SK-N-SH treated with all-trans-retinoic acid at 6 μM for 48 hours (cell line): ENCODE results near the gene GALNT12.

Source experiments
- ATAC-seq: fragments of 200-7000 bp; cut with Tn5 transposase; 3 replicates; pipeline ENCODE4 v1.9.1; 2020; ENCODE audit warnings: mild to moderate bottlenecking, moderate library complexity
- ARNTL ChIP-seq: fragments of 450-650 bp; formaldehyde crosslinking; IDR thresholded peaks from 2 replicates; pipeline ENCODE4 v1.5.0; 2020; ENCODE audit warnings: low read depth, mild to moderate bottlenecking, moderate library complexity, borderline replicate concordance
- BACH2 ChIP-seq: fragments of 250-450 bp; sonication (Bioruptor Pico); IDR thresholded peaks from 2 replicates; pipeline ENCODE4 v1.9.0; 2021; ENCODE audit warnings: mild to moderate bottlenecking, borderline replicate concordance
- CSDC2 ChIP-seq: fragments of 250-450 bp; sonication (Bioruptor Pico); IDR thresholded peaks from 2 replicates; pipeline ENCODE4 v1.5.0; 2020; ENCODE audit warnings: mild to moderate bottlenecking, moderate library complexity
- ESRRG ChIP-seq: fragments of 250-450 bp; sonication (Bioruptor Pico); IDR thresholded peaks from 2 replicates; pipeline ENCODE4 v1.6.1; 2021; ENCODE audit warnings: mild to moderate bottlenecking
- GLIS3 ChIP-seq: fragments of 250-450 bp; sonication (Bioruptor Pico); IDR thresholded peaks from 2 replicates; pipeline ENCODE4 v1.5.0; 2020; ENCODE audit warnings: mild to moderate bottlenecking, moderate library complexity
- ISL1 ChIP-seq: fragments of 250-450 bp; sonication (Bioruptor Pico); IDR thresholded peaks from 2 replicates; pipeline ENCODE4 v2.1.2; 2022; ENCODE audit warnings: mild to moderate bottlenecking, moderate library complexity
- OSR1 ChIP-seq: fragments of 250-450 bp; sonication (Bioruptor Pico); IDR thresholded peaks from 2 replicates; pipeline ENCODE4 v1.8.0; 2022; ENCODE audit warnings: moderate library complexity, mild to moderate bottlenecking, inconsistent platforms
- PPARA ChIP-seq: fragments of 250-450 bp; sonication (Bioruptor Pico); IDR thresholded peaks from 2 replicates; pipeline ENCODE4 v1.5.0; 2020; ENCODE audit warnings: mild to moderate bottlenecking, borderline replicate concordance
- RARB ChIP-seq: fragments of 250-450 bp; sonication (Bioruptor Pico); IDR thresholded peaks from 2 replicates; pipeline ENCODE4 v1.8.0; 2021; ENCODE audit warnings: mild to moderate bottlenecking, moderate library complexity
- TCF4 ChIP-seq: fragments of 250-450 bp; sonication (Bioruptor Pico); IDR thresholded peaks from 2 replicates; pipeline ENCODE4 v1.8.0; 2021; ENCODE audit warnings: mild to moderate bottlenecking, moderate library complexity, borderline replicate concordance
- TOX ChIP-seq: fragments of 250-450 bp; sonication (Bioruptor Pico); IDR thresholded peaks from 2 replicates; pipeline ENCODE4 v1.8.0; 2021; ENCODE audit warnings: mild to moderate bottlenecking, moderate library complexity, borderline replicate concordance
- ZC3H10 ChIP-seq: fragments of 250-450 bp; sonication (Bioruptor Pico); IDR thresholded peaks from 2 replicates; pipeline ENCODE4 v1.5.1; 2021; ENCODE audit warnings: mild to moderate bottlenecking, moderate library complexity
- ZFP3 ChIP-seq: fragments of 250-450 bp; sonication (Bioruptor Pico); IDR thresholded peaks from 2 replicates; pipeline ENCODE4 v1.5.0; 2020; ENCODE audit warnings: mild to moderate bottlenecking, moderate library complexity
- ZNF565 ChIP-seq: fragments of 450-650 bp; formaldehyde crosslinking; conservative IDR thresholded peaks from 2 replicates; pipeline ENCODE4 v1.5.0; 2020; ENCODE audit warnings: low read depth, mild to moderate bottlenecking, moderate library complexity
- ZNF70 ChIP-seq: fragments of 450-650 bp; formaldehyde crosslinking; IDR thresholded peaks from 2 replicates; pipeline ENCODE4 v1.5.0; 2020; ENCODE audit warnings: mild to moderate bottlenecking, moderate library complexity
- ZNF8 ChIP-seq: fragments of 450-650 bp; formaldehyde crosslinking; IDR thresholded peaks from 2 replicates; pipeline ENCODE4 v1.5.0; 2020; ENCODE audit warnings: mild to moderate bottlenecking, moderate library complexity
- TF ChIP-seq, protein P1 (sequence below): fragments of 250-450 bp; sonication (Bioruptor Pico); IDR thresholded peaks from 2 replicates; pipeline ENCODE4 v1.8.0; 2020; ENCODE audit warnings: mild to moderate bottlenecking, moderate library complexity, borderline replicate concordance
- TF ChIP-seq, protein P2 (sequence below): fragments of 250-450 bp; sonication (Bioruptor Pico); IDR thresholded peaks from 2 replicates; pipeline ENCODE4 v1.8.0; 2021; ENCODE audit warnings: low read depth, mild to moderate bottlenecking, moderate library complexity, borderline replicate concordance
- TF ChIP-seq, protein P3 (sequence below): fragments of 250-450 bp; sonication (Bioruptor Pico); IDR thresholded peaks from 2 replicates; pipeline ENCODE4 v1.5.1; 2021; ENCODE audit warnings: mild to moderate bottlenecking, moderate library complexity
- TF ChIP-seq, protein P4 (sequence below): fragments of 250-450 bp; sonication (Bioruptor Pico); IDR thresholded peaks from 2 replicates; pipeline ENCODE4 v1.5.0; 2020; ENCODE audit warnings: mild to moderate bottlenecking, moderate library complexity

GALNT12 gene

DNA sequence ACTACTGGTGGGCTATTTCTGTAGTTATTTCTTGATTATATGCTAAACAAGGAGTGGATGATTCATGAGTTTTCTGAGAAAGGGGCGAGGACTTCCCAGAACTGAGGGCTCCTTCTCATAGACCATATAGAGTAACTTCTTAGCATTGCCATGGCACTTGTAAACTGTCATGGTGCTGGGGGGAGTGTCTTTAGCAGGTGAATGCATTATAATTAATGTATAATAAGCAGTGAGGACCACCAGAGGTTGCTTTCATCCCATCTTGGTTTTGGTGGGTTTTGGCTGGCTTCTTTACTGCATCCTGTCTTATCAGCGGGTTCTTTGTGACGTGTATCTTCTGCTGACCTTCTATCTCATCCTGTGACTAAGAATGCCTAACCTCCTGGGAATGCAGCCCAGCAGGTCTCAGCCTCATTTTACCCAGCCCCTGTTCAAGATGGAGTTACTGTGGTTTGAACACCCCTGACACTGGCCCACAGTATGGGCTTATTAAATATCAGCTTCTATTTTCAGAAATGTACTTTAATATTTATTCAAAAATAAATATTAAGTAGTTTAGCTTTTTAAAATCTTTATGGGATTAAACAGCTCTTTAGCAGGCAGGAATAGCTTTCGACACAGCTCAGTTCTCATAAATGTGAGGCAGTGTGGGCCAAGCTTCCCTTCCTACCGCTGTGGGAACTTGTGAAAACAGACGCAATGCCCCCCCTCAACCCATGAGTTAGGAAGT is 44.4 kb downstream of the GALNT12 start:
- TF ChIP-seq, protein P1, sequence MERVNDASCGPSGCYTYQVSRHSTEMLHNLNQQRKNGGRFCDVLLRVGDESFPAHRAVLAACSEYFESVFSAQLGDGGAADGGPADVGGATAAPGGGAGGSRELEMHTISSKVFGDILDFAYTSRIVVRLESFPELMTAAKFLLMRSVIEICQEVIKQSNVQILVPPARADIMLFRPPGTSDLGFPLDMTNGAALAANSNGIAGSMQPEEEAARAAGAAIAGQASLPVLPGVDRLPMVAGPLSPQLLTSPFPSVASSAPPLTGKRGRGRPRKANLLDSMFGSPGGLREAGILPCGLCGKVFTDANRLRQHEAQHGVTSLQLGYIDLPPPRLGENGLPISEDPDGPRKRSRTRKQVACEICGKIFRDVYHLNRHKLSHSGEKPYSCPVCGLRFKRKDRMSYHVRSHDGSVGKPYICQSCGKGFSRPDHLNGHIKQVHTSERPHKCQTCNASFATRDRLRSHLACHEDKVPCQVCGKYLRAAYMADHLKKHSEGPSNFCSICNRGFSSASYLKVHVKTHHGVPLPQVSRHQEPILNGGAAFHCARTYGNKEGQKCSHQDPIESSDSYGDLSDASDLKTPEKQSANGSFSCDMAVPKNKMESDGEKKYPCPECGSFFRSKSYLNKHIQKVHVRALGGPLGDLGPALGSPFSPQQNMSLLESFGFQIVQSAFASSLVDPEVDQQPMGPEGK (CRISPR knock-in tag) = no peak
- 0 out of 2 replicates have a peak, but pooled peaks have one; percentile 33 for TF ChIP-seq OSR1
- ATAC-seq = no peak

DNA sequence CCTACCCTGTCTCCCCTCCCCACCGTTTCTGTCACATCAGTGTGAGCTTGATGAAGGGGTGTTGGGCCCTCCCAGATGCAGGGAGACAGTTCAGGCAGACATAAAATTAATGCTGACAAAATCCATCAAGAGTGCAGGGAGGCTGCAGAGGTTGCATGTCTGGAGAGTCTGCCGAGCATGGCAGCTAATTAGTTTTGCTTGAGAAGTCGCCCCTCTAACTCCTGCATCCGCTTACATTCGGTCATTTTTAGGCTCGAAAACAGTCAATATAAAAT is 44.9 kb downstream of the GALNT12 start:
- ATAC-seq = no peak

DNA sequence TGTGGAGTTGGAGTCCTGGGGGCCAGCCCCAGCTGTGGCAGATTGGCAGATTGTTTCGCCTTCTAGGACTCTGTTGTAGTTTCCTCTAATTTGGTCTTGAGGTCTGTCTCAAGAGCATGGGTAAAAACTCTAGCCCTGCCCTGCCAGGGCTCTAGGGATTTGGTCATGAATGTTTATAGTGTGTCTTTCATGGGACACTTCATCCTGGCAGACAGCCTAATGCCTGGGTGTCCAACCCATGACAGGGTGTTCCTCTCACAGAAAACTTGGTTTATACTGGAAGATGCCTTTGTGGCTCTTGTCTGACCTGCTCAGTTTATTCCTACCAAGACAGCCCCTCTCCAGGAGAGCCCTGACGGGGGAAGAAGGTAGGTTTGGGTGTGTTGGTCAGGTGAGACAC is 45.5 kb downstream of the GALNT12 start:
- TF ChIP-seq, protein P2, sequence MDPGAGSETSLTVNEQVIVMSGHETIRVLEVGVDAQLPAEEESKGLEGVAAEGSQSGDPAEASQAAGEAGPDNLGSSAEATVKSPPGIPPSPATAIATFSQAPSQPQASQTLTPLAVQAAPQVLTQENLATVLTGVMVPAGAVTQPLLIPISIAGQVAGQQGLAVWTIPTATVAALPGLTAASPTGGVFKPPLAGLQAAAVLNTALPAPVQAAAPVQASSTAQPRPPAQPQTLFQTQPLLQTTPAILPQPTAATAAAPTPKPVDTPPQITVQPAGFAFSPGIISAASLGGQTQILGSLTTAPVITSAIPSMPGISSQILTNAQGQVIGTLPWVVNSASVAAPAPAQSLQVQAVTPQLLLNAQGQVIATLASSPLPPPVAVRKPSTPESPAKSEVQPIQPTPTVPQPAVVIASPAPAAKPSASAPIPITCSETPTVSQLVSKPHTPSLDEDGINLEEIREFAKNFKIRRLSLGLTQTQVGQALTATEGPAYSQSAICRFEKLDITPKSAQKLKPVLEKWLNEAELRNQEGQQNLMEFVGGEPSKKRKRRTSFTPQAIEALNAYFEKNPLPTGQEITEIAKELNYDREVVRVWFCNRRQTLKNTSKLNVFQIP = no peak
- TF ChIP-seq ZFP3 (CRISPR knock-in tag) (no peak), ESRRG (no peak)
- ATAC-seq = no peak

More for the DNA sequence above, 44.9 kb downstream of the GALNT12 start:
- TF ChIP-seq TCF4 (no peak), ARNTL (CRISPR knock-in tag) (no peak), ZNF8 (no peak), ISL1 (CRISPR knock-in tag) (no peak), ZC3H10 (no peak), CSDC2 (CRISPR knock-in tag) (no peak), ESRRG (no peak), PPARA (CRISPR knock-in tag) (no peak), ZFP3 (CRISPR knock-in tag) (no peak), GLIS3 (no peak), ZNF70 (CRISPR knock-in tag) (no peak), OSR1 (no peak), ZNF565 (no peak), BACH2 (CRISPR knock-in tag) (no peak), RARB (CRISPR knock-in tag) (no peak), TOX (CRISPR knock-in tag) (no peak)
- TF ChIP-seq, protein P3, sequence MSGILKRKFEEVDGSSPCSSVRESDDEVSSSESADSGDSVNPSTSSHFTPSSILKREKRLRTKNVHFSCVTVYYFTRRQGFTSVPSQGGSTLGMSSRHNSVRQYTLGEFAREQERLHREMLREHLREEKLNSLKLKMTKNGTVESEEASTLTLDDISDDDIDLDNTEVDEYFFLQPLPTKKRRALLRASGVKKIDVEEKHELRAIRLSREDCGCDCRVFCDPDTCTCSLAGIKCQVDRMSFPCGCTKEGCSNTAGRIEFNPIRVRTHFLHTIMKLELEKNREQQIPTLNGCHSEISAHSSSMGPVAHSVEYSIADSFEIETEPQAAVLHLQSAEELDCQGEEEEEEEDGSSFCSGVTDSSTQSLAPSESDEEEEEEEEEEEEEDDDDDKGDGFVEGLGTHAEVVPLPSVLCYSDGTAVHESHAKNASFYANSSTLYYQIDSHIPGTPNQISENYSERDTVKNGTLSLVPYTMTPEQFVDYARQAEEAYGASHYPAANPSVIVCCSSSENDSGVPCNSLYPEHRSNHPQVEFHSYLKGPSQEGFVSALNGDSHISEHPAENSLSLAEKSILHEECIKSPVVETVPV (CRISPR knock-in tag) = no peak
- TF ChIP-seq, protein P4, sequence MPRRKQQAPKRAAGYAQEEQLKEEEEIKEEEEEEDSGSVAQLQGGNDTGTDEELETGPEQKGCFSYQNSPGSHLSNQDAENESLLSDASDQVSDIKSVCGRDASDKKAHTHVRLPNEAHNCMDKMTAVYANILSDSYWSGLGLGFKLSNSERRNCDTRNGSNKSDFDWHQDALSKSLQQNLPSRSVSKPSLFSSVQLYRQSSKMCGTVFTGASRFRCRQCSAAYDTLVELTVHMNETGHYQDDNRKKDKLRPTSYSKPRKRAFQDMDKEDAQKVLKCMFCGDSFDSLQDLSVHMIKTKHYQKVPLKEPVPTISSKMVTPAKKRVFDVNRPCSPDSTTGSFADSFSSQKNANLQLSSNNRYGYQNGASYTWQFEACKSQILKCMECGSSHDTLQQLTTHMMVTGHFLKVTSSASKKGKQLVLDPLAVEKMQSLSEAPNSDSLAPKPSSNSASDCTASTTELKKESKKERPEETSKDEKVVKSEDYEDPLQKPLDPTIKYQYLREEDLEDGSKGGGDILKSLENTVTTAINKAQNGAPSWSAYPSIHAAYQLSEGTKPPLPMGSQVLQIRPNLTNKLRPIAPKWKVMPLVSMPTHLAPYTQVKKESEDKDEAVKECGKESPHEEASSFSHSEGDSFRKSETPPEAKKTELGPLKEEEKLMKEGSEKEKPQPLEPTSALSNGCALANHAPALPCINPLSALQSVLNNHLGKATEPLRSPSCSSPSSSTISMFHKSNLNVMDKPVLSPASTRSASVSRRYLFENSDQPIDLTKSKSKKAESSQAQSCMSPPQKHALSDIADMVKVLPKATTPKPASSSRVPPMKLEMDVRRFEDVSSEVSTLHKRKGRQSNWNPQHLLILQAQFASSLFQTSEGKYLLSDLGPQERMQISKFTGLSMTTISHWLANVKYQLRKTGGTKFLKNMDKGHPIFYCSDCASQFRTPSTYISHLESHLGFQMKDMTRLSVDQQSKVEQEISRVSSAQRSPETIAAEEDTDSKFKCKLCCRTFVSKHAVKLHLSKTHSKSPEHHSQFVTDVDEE = no peak
- TF ChIP-seq, protein P1 (CRISPR knock-in tag) = no peak
- TF ChIP-seq, protein P2 = no peak
- TF ChIP-seq, all 23 proteins: peak for 0
